NCI-H345 (cell line): ENCODE measurements around the gene CA5A.
A peak's percentile ranks its signal among the peaks of the same experiment; 100 is the strongest.

ENCODE experiments used
- DNase-seq: peaks from one replicate; lab custom pipeline; 2025; lab: John Stamatoyannopoulos, UW

Gene CA5A

GRCh38 chr16:87963400-87963799 is 27.1 kb upstream of the CA5A start:
- DNase-seq = no peak

GRCh38 chr16:87961623-87962022 is 25.3 kb upstream of the CA5A start:
- no peak for DNase-seq

GRCh38 chr16:87960852-87961251 is 24.5 kb upstream of the CA5A start:
- no peak for DNase-seq

GRCh38 chr16:87960296-87960695 is 24.0 kb upstream of the CA5A start:
- no peak for DNase-seq

GRCh38 chr16:87959391-87959990 is 23.2 kb upstream of the CA5A start:
- no peak for DNase-seq

- no peak for DNase-seq
These were observed 22.3 kb upstream of the CA5A start for GRCh38 chr16:87958632-87959031.

- no peak for DNase-seq
These were observed 21.2 kb upstream of the CA5A start for GRCh38 chr16:87957296-87958094.

- no peak for DNase-seq
These were observed 20.3 kb upstream of the CA5A start for GRCh38 chr16:87956365-87957231.

GRCh38 chr16:87956098-87956364 is 19.7 kb upstream of the CA5A start:
- DNase-seq = no peak

- no peak for DNase-seq
These were observed 19.2 kb upstream of the CA5A start for GRCh38 chr16:87955302-87956097.

- no peak for DNase-seq
These were observed 18.5 kb upstream of the CA5A start for GRCh38 chr16:87954826-87955225.

- no peak for DNase-seq
These were observed 18.0 kb upstream of the CA5A start for GRCh38 chr16:87954361-87954760.

- no peak for DNase-seq
These were observed 17.2 kb upstream of the CA5A start for GRCh38 chr16:87953308-87954215.

- no peak for DNase-seq
These were observed 16.4 kb upstream of the CA5A start for GRCh38 chr16:87952751-87953150.

- DNase-seq = no peak
These were observed 15.5 kb upstream of the CA5A start for GRCh38 chr16:87951552-87952538.

- DNase-seq = peak; percentile 96
These were observed 14.6 kb upstream of the CA5A start, which contains the start of gene BANP for GRCh38 chr16:87950765-87951551. TSS of gene BANP (plus strand) at chr16:87951434. CDS start at chr16:87975116, 23,682 bp downstream.

GRCh38 chr16:87949071-87949744 is 12.9 kb upstream of the CA5A start:
- no peak for DNase-seq

GRCh38 chr16:87948735-87949070 is 12.4 kb upstream of the CA5A start:
- no peak for DNase-seq
